Renal pelvis (tissue), 4 donors: ENCODE measurements around the gene SLC35F1. TPM values are rescaled to one million over a fixed set of nuclear protein-coding genes. Genes with fewer than 3 reads are reported as not detected.

Experiments used
- DNase-seq: peaks from one replicate; pipeline ENCODE4 v3.0.0-alpha.2; 2013
- polyA plus RNA-seq, 3 donors: library from polyadenylated mRNA; unstranded; fragments of 120-200 nt; gene quantifications; one replicate each; pipeline ENCODE4 v1.2.1, GENCODE V29; 2013; ENCODE audit not compliant: insufficient read length in 3 of 3

Gene SLC35F1
- polyA plus RNA-seq, 3 donors, result 2.2 to 2.7 (median 2.7) TPM

- DNase-seq, result no peak
Measured at GRCh38 chr6:118103381-118104146, 196.5 kb downstream of the SLC35F1 start.

- DNase-seq, result no peak
Measured at GRCh38 chr6:118122161-118122725, 215.2 kb downstream of the SLC35F1 start.

GRCh38 chr6:118122801-118123200, 215.7 kb downstream of the SLC35F1 start:
- no peak for DNase-seq

- no peak for DNase-seq
Measured at GRCh38 chr6:118123503-118124037, 216.5 kb downstream of the SLC35F1 start.

GRCh38 chr6:118124851-118125250, 217.8 kb downstream of the SLC35F1 start:
- no peak for DNase-seq

- DNase-seq, result no peak
Measured at GRCh38 chr6:118128755-118129154, 221.7 kb downstream of the SLC35F1 start.

GRCh38 chr6:118134206-118134605, 227.1 kb downstream of the SLC35F1 start:
- no peak for DNase-seq

GRCh38 chr6:118134736-118135135, 227.7 kb downstream of the SLC35F1 start:
- peak; percentile 56 for DNase-seq

- DNase-seq, result no peak
Measured at GRCh38 chr6:118135371-118135770, 228.3 kb downstream of the SLC35F1 start.

- DNase-seq, result no peak
Measured at GRCh38 chr6:118141211-118141610, 234.1 kb downstream of the SLC35F1 start.

- no peak for DNase-seq
Measured at GRCh38 chr6:118146584-118146983, 239.5 kb downstream of the SLC35F1 start.

GRCh38 chr6:118147511-118147910, 240.4 kb downstream of the SLC35F1 start:
- no peak for DNase-seq

GRCh38 chr6:118148561-118148960, 241.5 kb downstream of the SLC35F1 start:
- DNase-seq, result no peak

- no peak for DNase-seq
Measured at GRCh38 chr6:118152524-118152923, 245.5 kb downstream of the SLC35F1 start.

- DNase-seq, result no peak
Measured at GRCh38 chr6:118161343-118161742, 254.3 kb downstream of the SLC35F1 start.

GRCh38 chr6:118163542-118163941, 256.5 kb downstream of the SLC35F1 start:
- no peak for DNase-seq

- no peak for DNase-seq
Measured at GRCh38 chr6:118165500-118165899, 258.4 kb downstream of the SLC35F1 start.

GRCh38 chr6:118168421-118168820, 261.4 kb downstream of the SLC35F1 start:
- DNase-seq, result no peak

GRCh38 chr6:118171852-118172251, 264.8 kb downstream of the SLC35F1 start:
- no peak for DNase-seq

GRCh38 chr6:118174071-118174470, 267.0 kb downstream of the SLC35F1 start:
- no peak for DNase-seq

GRCh38 chr6:118177720-118178119, 270.7 kb downstream of the SLC35F1 start:
- no peak for DNase-seq

GRCh38 chr6:118179048-118179447, 272.0 kb downstream of the SLC35F1 start:
- DNase-seq, result no peak
